ENCODE results near the gene TRAK1.

TRAK1 gene

DNA sequence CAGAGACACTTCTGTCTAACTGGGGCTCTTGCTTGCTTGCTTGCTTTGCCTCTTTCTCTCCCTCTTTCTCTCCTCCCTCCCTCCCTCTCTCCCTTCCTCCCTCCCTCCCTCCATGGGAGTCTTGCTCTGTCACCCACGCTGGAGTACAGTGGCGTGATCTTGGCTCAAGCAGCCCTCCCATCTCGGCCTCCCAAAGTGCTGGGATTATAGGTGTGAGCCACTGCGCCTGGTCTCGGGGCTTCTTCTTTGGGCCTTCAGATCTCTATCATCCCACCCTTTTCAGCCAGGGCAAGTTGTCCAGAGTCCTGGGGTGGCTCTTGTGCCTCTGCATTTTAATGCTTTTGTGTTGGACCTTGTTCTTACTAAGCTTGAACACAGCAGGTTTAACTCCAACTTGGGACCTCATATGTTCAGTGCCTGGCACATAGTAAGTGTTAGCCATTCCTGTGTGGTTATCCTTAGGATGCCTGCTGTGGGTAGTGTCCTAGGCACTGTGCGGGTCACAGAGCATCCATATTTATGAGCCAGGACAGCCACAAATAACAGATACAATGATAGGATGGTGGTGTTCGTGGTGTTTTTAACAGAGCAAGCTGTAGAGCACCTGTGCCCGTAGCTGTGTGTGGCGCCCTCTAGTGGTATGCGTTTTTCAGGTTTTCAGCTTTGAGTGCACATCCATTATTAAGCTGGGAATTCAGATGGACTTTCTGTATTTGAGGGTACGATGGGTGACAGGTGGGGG, 99.7 kb downstream of the TRAK1 start:
- FAIRE-seq (peak; percentile 77), DNase-seq (ENCODE audit: insufficient read length, low spot score) (peak; percentile 46)
- TF ChIP-seq POLR2A (IDR thresholded peaks at IDR 0.05; ENCODE audit: low read depth, low read length) = no peak

DNA sequence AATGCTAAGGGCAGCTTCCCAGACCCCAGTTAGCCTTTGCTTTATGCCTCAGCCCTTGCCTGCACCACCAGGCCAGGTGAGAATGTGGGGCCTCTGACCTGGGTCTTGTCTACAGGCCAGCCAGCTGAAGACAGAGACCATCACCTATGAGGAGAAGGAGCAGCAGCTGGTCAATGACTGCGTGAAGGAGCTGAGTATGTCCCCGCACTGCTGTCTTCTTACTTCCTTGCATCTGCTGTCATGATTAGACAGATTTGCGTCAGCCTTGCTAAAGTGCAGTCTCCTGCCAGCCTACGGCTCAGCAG, 100.2 kb downstream of the TRAK1 start:
- no peak for DNase-seq (ENCODE audit: insufficient read length, low spot score)
- FAIRE-seq = no peak
- TF ChIP-seq POLR2A (IDR thresholded peaks at IDR 0.05; ENCODE audit: low read depth, low read length) = no peak

DNA sequence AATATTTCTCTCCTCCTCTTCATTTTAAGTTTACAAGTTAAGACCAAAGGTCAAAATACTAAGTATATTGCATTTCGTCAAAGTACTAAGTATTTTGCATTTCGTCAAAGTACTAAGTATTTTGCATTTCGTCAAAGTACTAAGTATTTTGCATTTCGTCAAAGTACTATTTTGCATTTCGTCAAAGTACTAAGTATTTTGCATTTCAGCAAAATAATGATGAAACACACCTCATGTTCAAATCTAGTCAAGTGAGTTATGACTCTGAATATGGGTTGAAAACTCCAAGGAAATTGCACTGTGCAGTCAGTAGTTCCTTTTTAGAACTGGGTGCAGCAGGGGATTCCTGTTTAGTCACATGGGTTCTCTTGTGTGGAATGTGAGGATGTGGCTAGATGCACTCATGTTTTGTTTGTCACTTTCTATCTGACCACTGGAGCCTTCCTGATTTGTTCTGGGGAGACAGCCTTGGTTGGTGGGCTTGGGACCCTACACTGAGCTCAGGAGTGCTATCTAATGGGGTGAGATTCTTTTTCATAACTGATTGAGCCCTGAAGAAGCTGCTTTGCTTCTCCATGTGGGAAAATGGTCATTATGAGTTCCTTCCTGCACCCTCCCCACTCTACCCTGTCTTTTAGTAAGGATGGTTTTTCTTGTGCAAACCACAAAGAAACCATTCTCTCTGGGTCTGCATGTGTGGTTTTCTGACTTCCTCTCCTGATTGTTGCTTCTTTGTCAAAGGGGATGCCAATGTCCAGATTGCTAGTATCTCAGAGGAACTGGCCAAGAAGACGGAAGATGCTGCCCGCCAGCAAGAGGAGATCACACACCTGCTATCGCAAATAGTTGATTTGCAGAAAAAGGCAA, 101.4 kb downstream of the TRAK1 start:
- no peak for FAIRE-seq
- peak; percentile 28 for DNase-seq (ENCODE audit: insufficient read length, low spot score)
- TF ChIP-seq POLR2A (IDR thresholded peaks at IDR 0.05; ENCODE audit: low read depth, low read length) = no peak

DNA sequence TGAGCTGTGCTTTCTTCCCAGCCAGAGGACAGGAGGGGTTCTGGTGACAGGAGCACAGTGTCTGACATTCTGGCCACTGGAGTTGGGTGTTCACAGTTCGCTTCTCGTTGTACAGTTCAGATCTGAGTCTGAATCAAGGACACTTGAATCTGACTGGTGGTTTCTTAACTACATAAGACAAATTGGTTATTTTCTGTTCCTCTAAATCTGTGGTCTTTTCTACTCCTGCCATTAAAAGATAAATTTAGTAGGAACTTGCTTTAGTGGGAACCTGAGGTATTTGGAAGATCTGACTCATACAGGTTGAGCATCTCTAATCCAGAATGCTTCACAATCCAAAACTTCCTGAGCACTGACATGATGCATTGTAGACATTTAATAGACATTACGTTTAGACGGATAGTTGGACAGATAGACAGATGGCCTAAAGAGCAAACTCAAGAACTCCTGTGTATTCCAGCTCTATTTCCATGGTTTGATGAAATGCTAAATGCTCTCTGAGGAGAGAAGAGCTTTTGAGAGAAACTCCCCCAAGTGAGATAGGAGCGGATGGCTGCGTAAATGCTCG, 103.9 kb downstream of the TRAK1 start:
- FAIRE-seq = no peak
- DNase-seq (ENCODE audit: insufficient read length, low spot score) = no peak
- TF ChIP-seq POLR2A (IDR thresholded peaks at IDR 0.05; ENCODE audit: low read depth, low read length) = no peak

DNA sequence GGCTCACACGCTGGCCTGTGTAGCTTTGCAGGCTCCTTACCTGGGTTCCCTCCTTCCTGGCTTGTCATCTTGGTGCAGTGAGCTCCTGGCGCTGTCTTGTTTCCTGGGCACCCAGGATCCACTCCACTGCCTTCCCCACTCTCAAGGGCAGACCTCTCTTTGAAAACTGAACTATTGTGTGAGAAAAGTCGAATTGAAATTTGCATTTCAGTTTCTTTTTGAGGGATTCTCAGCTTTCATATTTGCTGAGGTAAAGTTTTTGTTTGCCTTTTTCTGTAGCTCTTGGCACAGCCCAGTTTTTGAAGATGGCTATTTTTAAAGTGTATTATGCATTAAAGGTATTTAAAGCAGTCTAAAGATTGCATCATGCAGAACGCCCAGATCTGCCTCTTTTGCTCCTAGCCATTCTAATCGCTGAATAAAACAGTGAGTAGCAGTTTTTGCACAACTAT, 104.7 kb downstream of the TRAK1 start:
- no peak for TF ChIP-seq POLR2A (IDR thresholded peaks at IDR 0.05; ENCODE audit: low read depth, low read length)
- FAIRE-seq = no peak
- no peak for DNase-seq (ENCODE audit: insufficient read length, low spot score)

DNA sequence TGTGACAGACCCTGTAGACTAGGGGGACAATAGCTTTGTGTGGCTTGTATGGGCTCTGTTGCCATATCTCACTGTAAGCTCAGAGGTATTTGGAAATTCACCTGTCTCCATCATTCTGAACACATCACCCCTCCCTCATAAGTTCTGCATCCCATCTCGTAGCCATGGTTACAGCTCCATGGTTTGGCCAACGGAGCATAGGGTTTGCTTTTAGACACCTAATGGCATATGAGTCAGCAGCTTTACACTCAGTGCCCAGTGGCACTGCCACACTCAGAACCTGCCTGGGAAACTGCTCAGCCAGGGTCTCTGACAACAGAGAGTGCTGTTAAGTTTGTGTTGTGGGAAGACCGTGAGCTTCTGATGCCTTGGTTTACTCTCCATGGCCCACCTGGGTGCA, 107.6 kb downstream of the TRAK1 start:
- no peak for TF ChIP-seq POLR2A (IDR thresholded peaks at IDR 0.05; ENCODE audit: low read depth, low read length)
- FAIRE-seq (no peak), DNase-seq (ENCODE audit: insufficient read length, low spot score) (no peak)

DNA sequence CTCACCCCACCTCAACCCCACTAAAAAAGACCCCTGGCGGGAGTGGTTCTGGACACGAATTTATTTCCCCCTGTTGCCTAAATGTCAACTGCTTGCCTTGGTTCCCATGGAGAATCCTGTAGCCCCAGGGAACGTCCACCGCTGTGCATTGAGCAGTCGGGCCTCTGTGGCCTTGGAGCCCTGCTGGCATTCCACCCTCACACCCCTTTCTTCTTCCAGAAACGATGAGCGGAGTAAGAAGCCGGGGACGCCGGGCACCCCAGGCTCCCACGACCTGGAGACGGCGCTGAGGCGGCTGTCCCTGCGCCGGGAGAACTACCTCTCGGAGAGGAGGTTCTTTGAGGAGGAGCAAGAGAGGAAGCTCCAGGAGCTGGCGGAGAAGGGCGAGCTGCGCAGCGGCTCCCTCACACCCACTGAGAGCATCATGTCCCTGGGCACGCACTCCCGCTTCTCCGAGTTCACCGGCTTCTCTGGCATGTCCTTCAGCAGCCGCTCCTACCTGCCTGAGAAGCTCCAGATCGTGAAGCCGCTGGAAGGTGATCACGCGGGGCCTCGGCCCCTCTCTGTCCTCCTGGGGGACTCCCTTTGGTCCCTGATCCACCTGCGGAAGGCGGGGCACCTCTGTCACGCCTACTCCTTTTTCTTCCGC, 111.2 kb downstream of the TRAK1 start:
- DNase-seq (ENCODE audit: insufficient read length, low spot score) (no peak), FAIRE-seq (no peak)
- no peak for TF ChIP-seq POLR2A (IDR thresholded peaks at IDR 0.05; ENCODE audit: low read depth, low read length)

DNA sequence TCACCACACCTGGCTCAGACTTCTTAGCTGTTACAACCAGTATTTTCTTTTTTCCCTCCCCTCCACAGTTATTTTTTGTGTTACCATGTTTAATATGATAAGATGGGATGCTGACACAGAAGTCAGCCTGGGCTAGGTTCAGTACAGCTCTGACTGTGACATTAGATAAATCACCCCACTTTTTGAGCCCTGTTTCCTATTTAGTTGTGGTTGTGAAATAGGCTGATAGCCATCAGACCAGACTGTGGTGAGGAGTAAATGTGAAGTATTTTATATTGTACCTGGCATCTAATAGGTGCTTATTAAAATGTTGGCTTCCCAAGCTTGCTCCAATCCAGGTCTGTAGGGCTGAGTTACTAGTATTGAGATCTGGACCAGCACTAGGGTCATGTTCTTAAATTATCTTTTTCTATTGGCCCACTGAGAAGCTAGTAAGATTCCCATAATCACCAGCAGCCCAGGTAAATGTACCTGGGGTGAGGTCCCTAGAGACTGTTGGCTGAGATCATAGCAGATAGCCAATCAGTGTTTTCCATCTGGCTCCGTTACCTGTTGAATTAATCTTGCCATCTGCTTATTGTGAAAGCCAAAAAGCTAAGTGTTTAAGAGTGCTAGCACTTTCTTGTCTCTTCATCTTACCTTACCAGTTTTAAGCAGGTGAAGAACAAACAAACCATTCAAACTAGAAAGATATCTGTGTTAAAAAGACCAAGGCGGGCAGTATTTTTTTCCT, 113.9 kb downstream of the TRAK1 start:
- no peak for TF ChIP-seq POLR2A (IDR thresholded peaks at IDR 0.05; ENCODE audit: low read depth, low read length)
- DNase-seq (ENCODE audit: insufficient read length, low spot score) = no peak
- no peak for FAIRE-seq

DNA sequence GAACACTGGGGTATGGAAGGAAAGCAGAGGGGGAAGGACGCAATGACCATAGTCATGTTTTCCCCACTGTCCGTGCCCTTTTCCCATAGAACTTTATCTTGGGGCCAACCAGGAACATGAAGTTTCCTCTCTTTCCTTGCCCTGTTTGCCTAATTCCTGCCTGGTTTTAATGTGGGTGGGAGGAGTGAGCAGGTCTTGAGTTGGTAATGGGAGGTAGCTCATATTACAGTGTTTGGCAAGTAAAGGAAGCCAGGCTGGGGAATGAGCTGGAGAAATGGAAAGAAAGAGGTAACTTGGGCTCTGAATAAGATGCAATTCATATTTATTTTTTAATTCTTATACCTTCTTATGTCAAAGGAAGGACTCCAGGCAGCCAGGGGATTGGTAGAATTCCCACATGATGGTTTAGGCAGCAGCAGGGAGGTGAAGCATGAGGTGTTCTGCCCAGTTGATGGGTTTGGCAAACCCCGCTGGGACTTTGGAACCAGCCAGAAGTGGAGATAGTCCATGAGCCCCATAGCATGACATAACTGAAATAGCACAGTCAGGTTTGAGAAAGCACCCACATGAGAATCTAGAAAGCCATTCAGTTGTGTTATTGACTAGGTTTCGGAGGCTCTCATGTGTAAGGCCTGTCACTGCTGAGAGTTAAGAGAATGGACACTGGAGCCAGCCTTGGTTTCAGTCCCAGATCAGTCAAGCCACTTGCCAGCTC, 114.8 kb downstream of the TRAK1 start:
- TF ChIP-seq POLR2A (IDR thresholded peaks at IDR 0.05; ENCODE audit: low read depth, low read length) = no peak
- no peak for DNase-seq (ENCODE audit: insufficient read length, low spot score)
- no peak for FAIRE-seq

DNA sequence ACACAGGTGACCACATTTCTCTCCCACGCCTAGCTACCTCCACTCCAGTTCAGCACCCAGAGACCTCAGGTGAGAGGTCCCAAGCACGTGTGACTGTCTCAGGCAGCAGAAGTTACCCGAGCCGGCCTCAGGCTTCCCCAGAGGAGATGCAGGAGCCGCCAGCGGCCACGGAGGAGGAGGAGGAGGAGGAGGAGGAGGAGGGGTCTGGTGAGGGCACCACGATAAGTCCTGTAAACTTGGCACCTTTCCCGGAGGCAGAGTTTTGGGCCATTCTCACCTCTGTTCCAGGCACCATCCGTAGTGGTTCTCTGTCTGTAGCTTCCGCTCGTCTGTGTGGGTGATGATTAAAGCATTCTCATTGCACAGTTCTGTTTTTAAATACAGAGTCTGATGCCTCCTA, 118.8 kb downstream of the TRAK1 start:
- FAIRE-seq (no peak), DNase-seq (ENCODE audit: insufficient read length, low spot score) (no peak)
- TF ChIP-seq POLR2A (IDR thresholded peaks at IDR 0.05; ENCODE audit: low read depth, low read length) = no peak

DNA sequence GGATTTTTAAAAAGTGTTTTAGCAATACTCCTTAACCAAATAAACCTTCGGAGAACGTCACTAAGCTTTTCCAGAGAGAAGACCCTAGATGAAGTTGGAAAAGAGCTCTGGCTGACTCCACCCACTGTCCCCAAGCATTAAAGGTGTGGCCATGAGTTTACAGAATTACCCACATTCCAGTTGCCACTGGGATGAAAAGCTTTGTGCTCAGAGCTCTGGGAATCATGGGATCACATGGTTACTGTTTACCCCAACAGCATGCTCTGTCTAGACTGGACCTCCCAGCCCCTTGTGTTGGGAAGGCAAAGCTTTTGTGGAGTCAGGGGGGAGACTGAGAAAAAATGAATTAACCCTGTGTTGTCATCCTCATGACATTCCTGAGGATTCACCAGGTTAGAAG, 119.6 kb downstream of the TRAK1 start:
- DNase-seq (ENCODE audit: insufficient read length, low spot score) (no peak), FAIRE-seq (no peak)
- TF ChIP-seq POLR2A (IDR thresholded peaks at IDR 0.05; ENCODE audit: low read depth, low read length) = no peak

DNA sequence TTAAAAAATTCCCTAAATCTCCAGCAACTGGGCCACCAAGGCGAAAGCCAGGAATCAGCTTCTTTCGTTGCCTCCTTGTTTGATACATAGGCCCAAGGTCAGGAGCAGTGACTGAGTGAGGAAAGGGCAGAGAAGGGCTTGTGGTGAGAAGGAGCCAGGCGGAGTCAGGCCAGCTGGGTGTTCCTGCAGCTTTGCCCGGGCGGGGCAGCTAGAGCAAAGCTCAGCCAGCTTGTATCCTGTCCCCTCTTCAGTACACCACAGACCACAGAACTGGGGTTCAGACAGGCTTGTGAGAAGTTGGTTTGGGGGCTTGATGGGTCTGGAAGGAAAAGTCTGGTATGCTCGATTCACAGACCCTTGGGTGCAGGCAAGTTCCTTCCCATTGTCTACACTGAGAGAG, 122.3 kb downstream of the TRAK1 start:
- no peak for FAIRE-seq
- no peak for DNase-seq (ENCODE audit: insufficient read length, low spot score)
- no peak for TF ChIP-seq POLR2A (IDR thresholded peaks at IDR 0.05; ENCODE audit: low read depth, low read length)

DNA sequence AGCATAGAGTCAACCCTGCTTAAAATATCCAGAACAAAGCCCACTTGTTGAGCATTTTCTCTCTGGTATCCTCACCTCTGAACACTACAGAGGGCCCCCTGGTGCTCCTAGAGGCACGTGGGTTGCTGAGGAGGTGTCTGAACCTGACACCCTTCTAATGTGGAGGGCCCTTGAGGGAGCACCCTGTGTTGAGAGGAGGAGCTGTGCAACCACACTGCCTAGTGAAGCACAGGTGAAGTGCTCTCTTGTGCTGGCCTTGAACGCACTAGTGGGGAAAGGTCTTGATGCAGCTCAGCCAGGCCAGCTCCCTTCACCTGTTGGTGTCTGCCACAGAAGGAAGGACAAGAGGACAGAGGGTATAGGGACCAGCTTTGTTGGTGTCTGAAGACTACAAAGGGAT, 122.9 kb downstream of the TRAK1 start:
- no peak for TF ChIP-seq POLR2A (IDR thresholded peaks at IDR 0.05; ENCODE audit: low read depth, low read length)
- FAIRE-seq (no peak), DNase-seq (ENCODE audit: insufficient read length, low spot score) (no peak)
